CD4-positive, alpha-beta T cell treated with Interleukin-21 for 1 hour (primary cell): ENCODE results near the gene GDNF.

Experiments used
- DNase-seq: peaks from one replicate; pipeline ENCODE4 v3.0.0-alpha.2; 2020

The GDNF gene

DNA sequence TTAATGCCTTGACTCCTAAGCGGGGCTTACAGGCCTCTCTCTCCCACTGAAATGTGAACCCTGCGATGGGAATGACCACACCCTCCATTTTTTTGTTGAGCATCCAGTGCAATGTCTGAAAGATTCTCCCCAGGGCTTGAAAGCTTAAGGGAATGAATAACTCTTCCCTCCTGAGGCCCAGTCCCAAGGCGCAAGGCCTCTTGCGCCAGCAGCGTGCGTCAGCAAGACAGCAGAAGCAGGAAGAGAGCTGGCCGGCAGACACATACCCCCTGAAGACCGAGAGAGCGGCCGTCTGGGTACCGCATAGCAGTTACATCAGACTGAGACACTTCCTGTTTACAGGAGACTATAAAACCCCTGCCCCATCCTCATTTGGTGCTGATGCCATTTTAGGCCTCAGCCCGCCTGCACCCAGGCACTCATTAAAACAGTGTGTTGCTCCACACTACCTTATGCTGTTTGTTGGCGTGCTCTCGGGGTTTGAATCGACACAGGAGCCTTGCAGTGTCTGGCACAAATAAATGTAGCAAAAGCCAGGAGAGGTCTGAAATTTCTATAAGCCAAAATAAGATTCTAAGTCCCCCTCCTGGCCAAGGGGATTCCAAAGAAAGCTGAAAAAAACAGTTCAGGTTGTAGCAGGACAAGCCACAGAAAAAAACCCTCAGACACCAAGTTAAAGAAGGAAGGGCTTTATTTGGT is 62.3 kb downstream of the GDNF start:
- no peak for DNase-seq

DNA sequence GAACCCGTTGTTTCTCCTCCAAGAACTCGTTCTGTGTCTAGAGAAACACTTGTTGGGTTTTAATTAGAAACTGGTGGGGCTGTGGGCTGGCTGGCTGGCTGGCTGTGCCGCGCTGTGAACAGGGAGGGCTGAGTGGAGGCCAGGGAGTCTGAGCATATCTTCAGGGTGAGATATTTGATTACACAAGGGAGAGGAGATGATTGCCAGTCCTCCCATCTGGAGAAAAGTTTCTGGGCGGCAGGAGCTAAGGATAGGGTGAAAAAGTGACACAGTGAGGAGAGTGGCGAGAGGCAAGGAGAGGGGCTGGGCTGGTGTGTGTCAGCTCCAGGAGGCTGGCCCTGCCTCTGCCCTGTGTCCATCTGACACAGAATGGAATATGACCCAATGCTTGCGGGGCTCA is 63.0 kb downstream of the GDNF start:
- DNase-seq, result no peak

DNA sequence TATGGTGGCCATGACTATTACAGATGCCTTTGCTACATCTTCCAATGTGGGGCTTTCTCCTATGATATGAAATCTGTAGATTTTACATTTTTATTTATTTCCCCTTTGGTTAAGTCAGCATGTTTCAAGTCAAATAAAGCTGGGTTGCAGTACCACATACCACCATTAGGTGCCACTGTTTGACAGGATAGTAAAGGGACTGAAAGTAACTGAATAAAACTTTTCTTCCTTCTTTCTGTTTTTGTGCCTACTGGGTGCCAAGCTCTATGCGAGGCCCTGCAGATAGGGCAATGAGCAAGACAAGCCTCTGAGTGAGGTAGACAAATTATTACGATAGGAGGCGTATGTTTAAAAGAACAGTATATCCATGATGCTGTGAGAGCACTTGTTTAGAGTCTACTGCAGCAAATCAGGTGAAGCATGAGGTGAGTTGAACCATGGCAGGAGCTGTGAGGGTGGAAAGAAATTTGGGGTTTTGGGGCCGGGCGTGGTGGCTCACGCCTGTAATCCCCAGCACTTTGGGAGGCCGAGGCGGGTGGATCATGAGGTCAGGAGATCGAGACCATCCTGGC is 64.8 kb downstream of the GDNF start:
- no peak for DNase-seq

DNA sequence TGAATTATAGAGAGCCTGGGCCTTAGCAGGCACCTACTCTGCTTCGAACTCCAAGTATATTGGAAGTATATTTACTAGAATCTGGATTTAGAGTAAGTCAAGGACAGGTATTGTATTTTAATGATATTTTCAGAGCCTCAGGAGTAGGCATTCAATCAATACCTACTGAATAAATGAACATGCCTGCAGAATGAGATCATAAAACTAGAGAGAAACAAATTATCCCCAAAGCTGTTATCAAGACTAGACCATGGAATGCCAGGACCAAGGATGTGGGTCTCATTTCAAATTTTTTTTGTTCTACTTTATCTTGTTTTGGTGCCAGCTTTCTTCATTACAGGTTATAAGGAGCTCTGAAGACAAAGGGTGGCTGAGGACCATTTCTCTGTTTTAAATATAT is 66.0 kb downstream of the GDNF start:
- no peak for DNase-seq

- DNase-seq, result no peak
Measured at GRCh38 chr5:37772255-37772654, 67.6 kb downstream of the GDNF start.

DNA sequence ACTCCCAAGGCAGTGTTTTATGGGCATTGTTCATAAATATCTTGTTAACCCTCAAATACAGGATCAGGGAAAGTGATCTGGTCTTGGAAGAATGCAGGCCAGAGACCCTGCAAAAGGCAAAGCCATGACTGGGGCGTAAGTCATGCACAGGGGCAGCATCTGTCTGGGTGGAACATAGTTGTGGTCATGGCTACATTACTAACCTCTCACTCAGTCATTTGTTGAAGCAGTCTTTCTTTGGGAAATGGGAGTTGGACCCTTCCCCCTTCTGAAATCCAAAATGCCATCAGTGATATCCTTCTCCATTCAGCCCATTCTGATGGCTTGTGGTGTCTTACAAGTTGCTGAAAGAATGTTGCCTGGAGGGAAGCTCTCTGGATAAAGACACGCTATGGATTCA is 68.1 kb downstream of the GDNF start:
- DNase-seq, result no peak

GRCh38 chr5:37771203-37771611 is 68.6 kb downstream of the GDNF start:
- DNase-seq, result no peak

DNA sequence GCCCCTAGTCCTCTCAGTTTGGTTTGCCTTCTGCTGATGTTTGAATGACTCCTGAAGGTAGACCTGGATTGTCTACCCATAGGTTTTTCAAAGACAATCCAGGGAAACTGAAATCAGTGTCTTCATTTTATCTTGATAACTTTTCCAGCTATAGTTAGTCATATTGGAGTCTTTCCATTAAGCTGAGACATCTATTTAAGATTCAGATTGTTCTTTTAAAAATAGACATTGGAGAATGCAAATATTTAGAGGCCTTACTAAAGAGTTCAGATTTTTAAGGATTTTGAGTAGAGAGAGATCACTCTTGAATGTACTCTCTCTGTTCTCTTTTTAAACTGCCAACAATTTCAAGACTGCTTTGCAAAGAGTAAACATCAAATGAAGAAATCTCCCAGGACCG is 69.1 kb downstream of the GDNF start:
- DNase-seq, result no peak

- DNase-seq, result no peak
Measured at GRCh38 chr5:37769840-37770239, 70.0 kb downstream of the GDNF start.

DNA sequence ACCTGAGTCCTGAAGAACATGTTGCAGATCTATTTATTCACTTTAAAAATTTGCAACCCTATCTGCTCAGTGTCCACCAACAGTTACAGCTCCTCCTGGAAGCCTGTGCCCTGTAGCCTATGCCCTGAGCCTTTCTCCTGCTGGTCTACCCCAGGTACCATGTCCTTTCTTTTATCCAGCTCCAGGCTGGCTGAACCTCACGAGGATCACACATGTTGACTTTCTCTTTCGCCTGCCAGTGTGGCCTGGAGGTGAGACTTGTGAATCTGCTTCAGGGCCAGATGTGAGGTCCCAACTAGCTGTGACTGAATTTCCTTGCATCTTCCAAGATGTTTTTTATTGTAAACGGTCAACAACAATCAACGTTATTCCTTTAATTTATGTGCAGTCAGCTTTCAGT is 70.7 kb downstream of the GDNF start:
- DNase-seq, result no peak

- DNase-seq, result no peak
Measured at GRCh38 chr5:37768371-37768770, 71.5 kb downstream of the GDNF start.

DNA sequence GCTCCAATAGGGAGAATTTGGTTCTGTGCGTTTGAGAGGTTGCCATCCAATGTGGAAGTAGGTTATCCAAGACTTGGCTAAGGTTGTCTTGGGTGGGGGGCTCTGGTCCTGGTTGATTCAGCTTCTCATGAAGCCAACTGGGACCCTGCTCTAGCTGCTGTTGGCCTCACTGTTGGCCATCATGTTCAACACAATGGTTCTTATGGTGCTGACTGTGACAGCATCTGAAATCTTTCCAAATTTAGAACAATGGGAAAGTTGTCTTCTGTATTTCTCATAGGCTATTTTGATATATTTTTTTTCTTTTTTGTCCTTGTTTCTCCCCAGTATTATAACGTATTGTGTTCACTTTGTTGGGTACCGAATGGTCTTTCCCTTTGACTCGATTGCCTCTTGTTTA is 71.9 kb downstream of the GDNF start:
- DNase-seq, result no peak

- DNase-seq, result no peak
Measured at GRCh38 chr5:37767251-37767650, 72.6 kb downstream of the GDNF start.
